Measurements from ENCODE around the gene DSCAM. TPM values are rescaled to one million over a fixed set of nuclear protein-coding genes. Genes with fewer than 3 reads are reported as not detected.

The DSCAM gene
- total RNA-seq, 1 experiment from 2014 or later: 0.13 TPM

GRCh38 chr21:40563900-40564299, 283.1 kb downstream of the DSCAM start:
- H3K9me3 Mint-ChIP-seq: no peaks in the 10 kb centered on the region
- ChIA-PET CTCF (no interaction called here), POLR2A (no interaction called here)
- no peaks in the 10 kb centered on the region for H3K36me3 Mint-ChIP-seq
- H3K4me3 Mint-ChIP-seq: no peak overlapping the region
- no peak overlapping the region for H3K27ac Mint-ChIP-seq
- TF ChIP-seq ZNF263 (CRISPR knock-in tag; IDR thresholded peaks at IDR 0.05; ENCODE audit: low read depth): no peak
- no peak for TF ChIP-seq ZNF396 (CRISPR knock-in tag; IDR thresholded peaks at IDR 0.05; ENCODE audit: borderline replicate concordance)
- TF ChIP-seq HMGXB4 (CRISPR knock-in tag; IDR thresholded peaks at IDR 0.05): no peak
- TF ChIP-seq TEAD1 (CRISPR knock-in tag; IDR thresholded peaks at IDR 0.05): no peak
- peaks cover 5% of the 10 kb centered on the region for H3K4me1 Mint-ChIP-seq
- no peaks in the 10 kb centered on the region; the same call in 1 of the 2 replicates for H3K27me3 Mint-ChIP-seq (ENCODE audit: low read depth)
- DNase-seq (ENCODE audit: low spot score): no peak
- ATAC-seq: no peak

- H3K27me3 Mint-ChIP-seq (ENCODE audit: low read depth): no peaks in the 10 kb centered on the region; the same call in 1 of the 2 replicates
- H3K27ac Mint-ChIP-seq: no peak overlapping the region
- H3K4me1 Mint-ChIP-seq: peaks cover 3% of the 10 kb centered on the region
- no peak overlapping the region for H3K4me3 Mint-ChIP-seq
- ATAC-seq (no peak), DNase-seq (ENCODE audit: low spot score) (no peak)
- TF ChIP-seq ZNF281 (CRISPR knock-in tag; IDR thresholded peaks at IDR 0.05) (no peak), AFF4 (CRISPR knock-in tag; IDR thresholded peaks at IDR 0.05; ENCODE audit: borderline replicate concordance) (no peak), ARID4B (CRISPR knock-in tag; IDR thresholded peaks at IDR 0.05; ENCODE audit: borderline replicate concordance) (no peak), IRF1 (CRISPR knock-in tag; IDR thresholded peaks at IDR 0.05) (no peak), CREM (CRISPR knock-in tag; IDR thresholded peaks at IDR 0.05) (no peak), E2F4 (CRISPR knock-in tag; IDR thresholded peaks at IDR 0.05; ENCODE audit: borderline replicate concordance, low read depth) (no peak), SOX15 (CRISPR knock-in tag; IDR thresholded peaks at IDR 0.05) (no peak), NFATC4 (CRISPR knock-in tag; IDR thresholded peaks at IDR 0.05) (no peak), EMX1 (CRISPR knock-in tag; IDR thresholded peaks at IDR 0.05) (no peak), MAX (CRISPR knock-in tag; IDR thresholded peaks at IDR 0.05) (no peak), FOXJ3 (CRISPR knock-in tag; IDR thresholded peaks at IDR 0.05; ENCODE audit: borderline replicate concordance) (no peak), TCF7 (CRISPR knock-in tag; IDR thresholded peaks at IDR 0.05; ENCODE audit: low read depth) (no peak), MXD4 (CRISPR knock-in tag; IDR thresholded peaks at IDR 0.05; ENCODE audit: borderline replicate concordance) (no peak)
- no peaks in the 10 kb centered on the region for H3K36me3 Mint-ChIP-seq
- ChIA-PET POLR2A (no interaction called here), CTCF (no interaction called here)
- H3K9me3 Mint-ChIP-seq: peaks cover 5% of the 10 kb centered on the region
Observed at GRCh38 chr21:40562242-40563002, 284.5 kb downstream of the DSCAM start.
